ENCODE results near the gene PDGFRB.
A peak's percentile ranks its signal among the peaks of the same experiment; 100 is the strongest.

The PDGFRB gene

DNA sequence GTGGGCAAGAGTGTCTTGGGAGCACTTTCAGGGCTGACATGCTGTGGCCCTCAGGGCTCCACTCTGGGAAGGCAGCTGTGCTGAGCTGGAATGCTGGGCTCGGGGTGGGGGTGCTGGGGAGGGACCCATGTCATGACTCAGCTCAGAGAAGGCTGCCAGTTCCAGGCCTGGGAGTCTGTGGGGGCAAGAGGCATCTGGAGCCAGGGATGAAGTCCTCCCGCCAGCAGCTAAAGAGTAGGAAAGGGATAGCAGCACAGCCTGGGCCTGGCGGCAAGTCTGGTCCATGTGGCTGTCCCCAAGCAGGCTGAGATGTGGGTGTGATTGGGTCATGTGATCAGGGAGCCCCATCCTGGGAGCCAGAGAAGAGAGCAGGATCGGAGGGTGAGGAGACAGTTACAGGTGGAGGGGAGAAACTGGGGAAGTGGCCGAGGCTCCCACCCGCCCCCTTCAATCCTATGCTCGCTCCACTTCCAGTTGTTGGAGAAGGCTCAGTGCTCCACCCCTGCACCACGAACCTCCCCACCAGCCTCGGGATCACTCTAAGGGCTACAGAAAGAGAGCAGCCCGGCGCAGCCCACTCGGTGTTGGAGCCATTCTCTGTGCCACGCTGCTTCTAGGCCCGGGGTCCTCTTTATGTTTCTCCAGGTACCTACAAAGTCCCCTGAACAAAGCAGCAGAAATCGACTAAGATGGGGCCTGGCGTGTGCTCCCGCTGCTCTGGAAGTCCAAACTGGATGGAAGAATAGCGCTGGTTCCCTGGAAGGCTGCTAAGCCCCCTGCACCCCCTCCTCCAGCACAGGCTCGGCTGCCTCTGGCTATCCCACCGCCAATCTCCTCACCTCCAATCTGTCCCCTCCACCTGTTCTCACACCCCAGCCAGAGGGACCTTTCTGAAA lies 12.0 kb downstream of the PDGFRB start:
- DNase-seq: no peak

DNA sequence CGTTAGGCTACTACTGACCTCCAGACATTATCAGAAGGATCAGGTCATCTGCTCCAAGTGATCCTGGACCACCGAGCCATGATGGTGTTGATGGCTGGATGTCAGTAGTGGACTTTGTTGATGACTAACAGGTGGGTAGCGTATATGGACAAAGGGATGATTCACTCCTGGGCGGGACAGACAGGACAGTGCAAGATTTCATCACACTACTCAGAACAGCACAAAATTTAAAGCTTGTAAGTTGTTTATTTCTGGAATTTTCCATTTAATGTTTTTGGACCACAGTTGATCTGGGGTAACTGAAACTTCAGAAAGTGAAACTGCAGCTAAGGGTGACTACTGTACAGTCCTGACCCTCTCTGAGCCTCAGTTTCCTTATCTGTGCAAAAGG lies 12.7 kb downstream of the PDGFRB start:
- DNase-seq: no peak

DNA sequence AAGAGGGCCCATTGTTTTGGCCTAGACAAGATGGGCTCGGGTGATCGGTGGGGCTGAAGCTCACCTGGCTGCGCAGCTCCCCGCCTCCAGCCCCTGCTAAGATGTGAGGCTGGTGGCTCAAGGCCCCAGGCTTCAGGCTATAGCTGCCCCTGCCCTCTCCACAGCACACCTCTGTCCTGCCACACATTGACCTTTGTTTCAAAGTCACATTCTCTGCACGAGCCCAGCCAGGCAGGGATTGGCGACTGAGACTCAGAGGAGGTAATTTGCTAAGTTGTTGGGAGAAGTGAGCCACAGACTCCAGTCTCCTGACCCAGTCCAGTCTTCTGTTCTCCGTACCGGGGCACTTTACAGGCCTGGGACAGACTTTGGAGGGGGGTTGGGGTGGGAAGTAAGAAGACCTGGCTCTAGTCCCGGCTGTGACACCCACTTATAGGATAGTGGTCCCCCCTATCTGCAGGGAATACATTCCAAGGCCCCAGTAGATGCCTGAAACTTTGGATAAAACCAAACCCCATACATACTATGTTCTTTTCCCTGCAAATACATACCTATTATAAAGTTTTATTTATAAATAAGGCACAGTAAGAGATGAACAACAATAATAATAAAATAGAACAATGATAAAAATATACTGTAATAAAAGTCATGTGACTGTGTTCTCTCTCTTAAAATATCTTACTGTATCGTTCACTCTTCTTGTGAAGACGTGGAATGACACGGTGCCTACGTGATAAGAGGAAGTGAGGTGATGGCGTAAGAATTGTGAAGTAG lies 13.3 kb downstream of the PDGFRB start:
- DNase-seq: no peak

DNA sequence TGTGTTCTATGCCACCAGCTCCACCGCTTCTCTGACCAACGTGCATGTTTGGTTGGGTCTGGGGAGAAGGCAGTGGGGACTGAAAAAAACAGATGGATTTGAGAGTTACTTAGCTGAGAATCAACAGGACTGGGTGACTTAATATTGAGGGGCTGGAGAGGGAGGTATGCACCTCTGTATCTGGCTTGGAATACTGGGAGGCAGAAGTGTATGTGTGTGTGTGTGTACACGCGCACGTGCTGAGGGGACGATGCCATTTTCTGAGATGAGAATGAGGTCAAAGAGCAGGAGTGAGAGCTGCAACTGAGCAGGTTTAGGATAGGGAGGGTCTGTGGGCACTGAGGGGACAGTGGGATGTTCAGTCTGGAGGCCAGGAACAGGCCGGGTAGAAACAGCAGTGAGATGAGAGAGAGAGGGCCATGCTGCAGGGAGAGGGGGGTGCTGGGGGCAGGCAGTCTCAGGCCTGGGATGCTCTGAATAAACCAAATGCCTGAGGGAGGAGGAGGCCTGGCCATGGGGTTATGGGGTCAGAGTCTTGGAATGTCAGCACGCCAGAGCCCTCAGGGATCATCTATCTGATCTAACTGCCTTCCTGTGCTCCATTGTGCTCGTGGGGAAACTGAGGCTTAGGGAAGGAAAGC lies 14.0 kb downstream of the PDGFRB start:
- DNase-seq: no peak

DNA sequence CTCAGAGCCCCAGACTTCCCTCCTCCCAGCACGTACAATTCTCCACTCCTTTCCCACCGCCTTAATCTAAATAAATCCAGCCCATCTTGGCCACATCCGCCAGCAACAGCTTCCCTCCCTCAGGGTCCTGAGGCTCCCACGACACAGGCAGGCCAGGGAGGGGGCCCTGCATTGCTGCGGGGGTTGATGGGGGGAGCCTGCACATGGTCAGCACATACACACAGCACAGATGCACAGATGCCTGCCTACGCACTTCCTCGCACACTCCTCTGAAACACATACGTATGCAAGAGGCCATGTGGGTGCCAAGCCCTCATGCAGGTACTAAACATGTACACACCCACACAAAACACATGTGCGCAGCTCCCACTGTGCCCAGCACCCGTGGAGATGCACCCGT lies 14.8 kb downstream of the PDGFRB start:
- DNase-seq: no peak

DNA sequence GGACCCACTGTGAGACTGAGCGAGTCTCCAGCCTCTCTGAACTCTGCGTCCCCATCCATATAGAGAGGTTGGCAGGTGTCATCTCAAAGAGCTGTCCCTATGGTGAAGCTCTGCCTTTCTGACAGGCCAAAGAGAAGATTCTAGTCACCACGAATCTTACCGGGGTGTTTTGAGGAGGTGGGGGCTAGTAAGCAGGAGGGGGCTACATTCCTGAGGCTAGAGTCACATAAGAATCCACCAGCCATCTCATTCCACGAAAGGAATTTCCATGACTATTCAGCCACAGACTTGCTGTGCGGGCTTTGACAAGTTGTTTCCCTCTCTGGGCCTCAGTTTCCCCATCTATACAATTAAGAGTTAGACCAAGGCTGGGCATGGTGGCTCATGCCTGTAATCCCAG lies 16.3 kb downstream of the PDGFRB start:
- no peak for DNase-seq

DNA sequence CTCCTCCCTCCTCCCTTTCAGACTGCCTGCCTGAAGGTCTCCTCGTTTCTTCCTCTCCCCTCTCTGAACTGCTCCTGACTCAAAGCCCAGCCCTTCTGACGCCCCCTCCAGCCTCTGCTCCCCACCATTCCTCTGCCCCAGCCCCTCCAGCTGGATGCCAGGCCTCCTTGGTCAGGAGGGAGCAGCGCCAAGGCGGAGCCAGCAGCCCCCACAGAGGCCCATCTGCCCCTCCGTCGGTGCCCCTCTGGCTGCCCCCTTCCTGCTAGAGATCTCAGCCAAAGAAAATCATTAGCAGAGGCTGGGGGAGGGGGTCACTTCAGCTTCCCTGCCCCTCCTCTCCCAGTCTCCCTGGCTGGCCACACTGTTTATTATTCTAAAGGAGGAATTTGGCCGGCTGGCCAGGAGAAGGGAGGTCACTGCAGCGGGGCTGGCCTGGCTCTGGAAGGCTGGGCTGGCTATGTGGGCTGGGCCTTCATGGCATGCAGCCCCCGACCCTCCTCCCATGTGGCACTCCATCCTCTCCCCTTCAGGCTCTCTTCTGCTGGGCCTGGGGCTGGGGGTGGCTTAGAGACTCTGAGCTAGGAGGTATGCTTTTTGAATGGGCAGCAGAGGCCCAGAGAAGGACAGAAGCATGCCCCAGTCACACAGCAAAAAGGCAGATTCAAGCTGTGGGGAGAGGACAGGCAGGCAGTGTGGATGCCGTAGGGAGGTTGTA lies 16.9 kb downstream of the PDGFRB start:
- no peak for DNase-seq

DNA sequence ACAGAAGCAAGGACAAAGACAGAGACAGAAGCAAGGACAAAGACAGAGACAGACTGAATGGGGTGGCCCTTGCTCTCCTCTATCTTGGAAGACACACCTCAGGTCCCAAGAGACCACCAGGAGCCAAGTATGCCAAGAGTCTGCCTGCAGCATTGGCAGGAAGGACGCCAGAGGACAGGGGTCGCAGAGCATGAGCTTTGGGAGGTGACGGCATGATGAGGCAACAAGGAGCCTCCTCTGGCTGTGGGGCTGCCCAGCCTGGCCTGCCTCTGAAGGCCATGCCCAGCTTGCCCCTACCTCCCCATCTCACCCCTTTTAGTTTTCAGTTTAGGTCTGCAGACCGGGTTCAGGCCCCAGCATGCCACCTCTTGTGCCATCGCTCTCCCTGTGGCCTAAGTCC lies 17.6 kb downstream of the PDGFRB start:
- no peak for DNase-seq

DNA sequence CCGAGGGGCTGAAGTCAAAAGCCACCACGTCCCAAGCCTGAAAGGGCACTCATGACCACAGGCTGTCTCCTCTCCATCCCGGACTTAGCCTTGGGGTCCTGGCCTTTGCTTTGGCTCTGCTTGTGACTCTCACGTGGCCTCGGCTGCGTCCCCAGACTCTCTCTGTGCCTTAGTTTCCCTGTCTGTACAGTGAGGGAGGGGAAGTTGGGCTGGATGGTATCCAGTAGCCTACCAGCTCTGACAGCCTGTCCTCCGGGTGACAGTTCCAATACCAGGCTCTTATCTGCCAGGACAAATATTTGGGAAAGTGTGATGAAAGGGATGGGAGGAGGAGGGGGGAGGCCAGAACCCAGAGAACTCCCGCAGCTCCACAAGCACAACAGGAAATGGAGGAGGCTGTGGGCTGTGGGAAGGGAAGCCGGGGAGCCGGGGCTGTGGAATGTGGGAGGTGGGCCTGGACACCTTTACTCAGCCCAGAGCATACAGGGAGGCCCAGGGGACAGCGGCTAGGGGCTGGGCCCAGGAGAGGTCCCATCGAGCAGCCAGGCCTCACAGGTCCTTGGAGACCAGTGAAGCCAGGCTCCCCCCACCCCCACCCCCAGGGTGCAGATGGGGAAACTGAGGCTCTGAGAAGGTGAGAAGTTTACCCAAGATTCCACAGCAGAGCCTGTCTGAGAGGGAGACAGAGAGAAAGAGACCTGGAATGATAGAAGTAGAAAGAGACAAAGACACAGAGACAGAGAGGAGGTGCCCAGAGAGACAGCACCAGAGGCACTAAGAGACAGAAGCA lies 18.3 kb downstream of the PDGFRB start:
- DNase-seq: no peak

DNA sequence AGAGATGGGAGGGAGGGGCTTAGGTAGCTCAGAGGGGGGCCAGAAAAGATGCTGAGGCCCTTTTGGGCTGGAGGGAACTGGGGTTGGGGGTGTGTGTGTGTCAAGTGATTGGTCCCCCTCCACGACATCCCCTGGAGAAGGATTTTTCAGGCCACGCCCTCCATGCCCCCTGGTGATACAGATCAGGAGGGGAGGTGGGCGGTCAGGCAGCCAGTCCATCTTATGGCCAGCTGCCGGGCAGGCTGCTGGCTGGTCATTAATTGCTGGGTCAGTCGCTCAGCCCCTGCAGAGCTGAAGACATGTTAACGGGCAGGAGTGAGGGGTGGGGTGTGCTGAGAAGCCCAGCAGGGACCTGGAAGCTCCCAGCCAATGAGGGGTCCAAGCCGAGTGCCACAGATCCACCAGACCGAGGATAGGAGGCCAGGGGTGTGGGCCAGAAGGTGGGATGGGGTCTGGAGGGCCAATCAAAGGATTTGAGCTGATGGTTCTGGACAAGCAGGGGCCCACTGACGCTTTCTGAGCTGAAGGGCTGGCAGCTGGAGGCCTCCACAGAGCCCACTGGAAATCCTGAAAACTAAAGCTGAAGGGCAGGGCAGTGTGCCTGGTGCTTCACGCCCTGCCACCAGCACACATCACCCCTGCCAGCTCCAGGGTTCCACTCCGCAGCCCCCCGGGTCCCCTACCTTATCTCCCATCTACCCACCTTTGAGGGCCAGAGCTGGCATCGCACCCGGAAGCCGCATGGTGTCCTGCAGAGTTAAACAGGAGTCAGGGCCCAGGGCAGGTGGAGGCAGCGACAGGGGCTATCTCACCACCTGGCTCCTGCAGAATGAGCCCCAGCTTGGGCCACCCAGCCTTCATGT lies 19.1 kb downstream of the PDGFRB start:
- no peak for DNase-seq

DNA sequence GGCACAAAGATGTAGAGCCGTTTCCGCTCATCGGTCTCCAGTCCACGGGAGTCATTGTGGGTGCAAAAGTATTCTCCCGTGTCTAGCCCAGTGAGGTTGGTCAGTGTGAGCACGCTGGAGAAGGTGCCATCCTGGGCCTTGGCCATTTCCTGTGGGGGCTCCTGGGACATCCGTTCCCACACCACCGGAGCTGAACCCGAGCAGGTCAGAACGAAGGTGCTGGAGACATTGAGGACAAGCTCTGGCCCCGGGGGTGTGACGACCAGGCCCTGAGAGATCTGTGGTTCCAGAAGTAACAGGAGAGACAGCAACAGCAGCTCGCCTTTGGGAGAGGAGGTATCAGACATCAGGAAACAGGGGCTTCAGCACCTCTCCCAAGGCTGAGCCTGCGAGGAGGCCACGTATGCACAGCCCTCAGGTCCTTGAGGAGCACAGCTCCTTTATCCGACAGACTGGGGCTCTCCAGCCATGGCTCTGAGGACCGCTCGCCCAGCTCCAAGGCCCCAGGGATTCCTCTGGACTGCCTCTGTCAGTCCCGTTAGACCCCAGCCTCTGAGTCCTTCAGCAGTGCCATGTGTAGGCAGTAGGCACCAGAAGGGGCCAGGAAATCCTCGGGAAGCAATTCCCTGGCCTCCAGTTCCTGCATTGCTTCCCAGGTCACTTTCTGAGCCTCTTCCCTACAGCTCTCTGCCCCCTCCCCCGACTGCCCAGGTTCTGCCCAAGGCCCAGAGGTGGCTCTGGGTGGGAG lies 19.9 kb downstream of the PDGFRB start:
- DNase-seq: no peak

DNA sequence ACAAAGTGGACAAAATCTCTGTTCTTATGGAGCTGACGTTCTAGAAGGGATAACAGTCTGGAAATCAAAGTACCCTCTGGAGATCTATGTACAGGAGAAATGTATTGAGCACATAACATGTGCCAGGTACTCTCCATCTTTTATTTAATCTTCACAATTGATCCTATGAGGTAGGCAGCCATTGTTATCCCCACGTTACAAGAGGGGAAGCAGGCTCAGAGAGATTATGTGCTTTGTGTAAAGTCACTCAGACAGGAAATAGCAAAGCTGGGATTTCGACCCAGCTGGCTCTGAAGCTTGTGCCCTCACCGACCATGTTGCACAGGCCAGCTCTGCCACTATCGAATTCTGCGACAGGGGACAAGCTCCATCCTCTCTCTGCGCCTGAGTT lies 21.5 kb downstream of the PDGFRB start:
- no peak for DNase-seq

DNA sequence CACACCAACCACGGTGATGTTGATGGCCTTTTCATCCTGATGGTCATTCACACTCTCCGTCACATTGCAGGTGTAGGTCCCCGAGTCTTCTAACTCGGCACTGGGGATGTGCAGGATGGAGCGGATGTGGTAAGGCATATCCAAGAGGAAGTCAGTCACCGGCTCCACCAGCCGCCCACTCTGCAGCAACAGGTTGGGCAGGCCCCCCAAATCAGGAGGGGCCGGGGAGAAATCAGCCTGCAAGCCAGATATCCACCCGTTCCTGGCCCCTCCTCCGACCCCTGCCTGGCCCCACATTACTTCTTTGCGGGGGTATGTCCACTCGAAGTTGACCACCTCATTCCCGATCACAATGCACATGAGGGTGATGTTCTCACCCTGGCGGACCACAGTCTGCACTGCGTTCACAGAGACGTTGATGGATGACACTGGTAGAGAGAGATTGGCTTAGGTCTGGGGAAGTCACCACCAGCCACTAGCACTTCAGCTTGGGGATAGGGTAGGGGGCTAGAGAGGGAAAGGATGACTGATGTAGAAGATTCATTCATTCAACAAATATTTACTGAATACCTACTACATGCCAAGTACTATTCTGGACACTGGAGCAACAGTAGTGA lies 22.0 kb downstream of the PDGFRB start:
- DNase-seq: no peak

DNA sequence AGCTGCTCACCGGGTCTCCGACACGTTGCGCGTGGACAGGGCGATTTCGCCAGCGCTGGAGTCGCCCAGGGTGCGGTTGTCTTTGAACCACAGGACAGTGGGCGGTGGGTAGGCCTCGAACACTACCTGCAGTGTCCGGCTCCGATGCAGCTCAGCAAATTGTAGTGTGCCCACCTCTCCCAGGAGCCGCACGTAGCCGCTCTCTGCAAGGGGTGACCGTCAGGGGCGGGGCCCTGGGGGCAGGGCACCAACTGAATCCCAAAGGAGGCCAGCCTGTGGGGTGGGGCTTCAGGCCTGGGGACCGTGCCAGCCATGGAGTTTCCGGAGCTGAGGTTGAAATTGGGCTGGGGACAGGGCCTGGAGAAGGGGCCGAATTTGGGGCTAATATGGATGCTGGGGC lies 22.9 kb downstream of the PDGFRB start:
- no peak for DNase-seq

DNA sequence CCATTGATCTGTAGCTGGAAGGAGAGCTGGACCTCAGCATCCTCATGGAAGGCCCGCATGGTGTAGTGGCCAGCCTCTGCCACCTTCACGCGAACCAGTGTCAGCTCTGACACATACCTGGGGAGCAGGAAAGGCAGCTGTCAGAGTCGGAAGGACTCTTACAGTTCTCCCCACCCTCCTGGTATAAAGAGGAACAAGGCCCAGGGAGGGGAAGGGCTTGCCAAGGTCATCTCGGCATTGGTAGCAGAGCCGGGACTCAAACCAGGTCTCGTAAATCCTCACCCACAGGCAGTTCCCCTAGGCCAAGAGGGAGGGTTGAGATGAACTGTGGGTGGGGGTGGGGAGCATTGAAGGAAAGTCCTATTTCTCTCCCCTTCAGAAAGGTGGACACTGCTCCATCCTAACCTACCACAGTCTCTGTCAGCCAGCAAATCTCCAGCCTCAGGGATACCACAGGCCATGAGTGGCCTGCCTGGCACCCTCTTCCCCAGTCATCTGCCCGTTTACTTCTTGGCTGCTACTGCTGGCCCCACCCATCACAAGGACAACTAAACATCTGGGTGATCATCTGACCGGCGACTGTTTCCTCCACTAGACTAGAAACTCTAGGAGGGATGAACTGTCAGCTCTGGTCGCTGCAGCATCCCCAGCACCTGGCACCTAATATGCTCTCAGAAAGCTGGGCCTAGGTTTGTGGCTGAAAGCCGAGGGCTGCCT lies 23.5 kb downstream of the PDGFRB start:
- DNase-seq: no peak

DNA sequence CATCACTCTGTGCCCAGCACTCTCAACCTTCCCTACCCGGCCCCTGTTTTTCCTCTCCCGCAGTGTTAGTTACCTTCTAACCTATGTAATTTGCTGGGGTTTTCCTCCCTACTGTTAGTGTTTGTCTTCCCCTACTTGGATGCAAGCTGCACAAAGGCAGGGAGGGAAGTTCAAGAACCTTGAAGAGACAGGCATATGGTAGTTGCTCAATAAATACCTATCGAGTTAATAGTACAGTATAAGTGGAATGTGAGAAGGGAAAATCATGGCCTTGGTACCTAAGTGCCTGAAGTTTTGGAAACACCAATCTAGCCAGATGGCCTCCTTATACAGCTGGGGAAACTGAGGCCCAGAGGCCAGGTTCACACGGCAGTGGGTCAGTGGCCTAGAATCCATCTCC lies 24.2 kb downstream of the PDGFRB start:
- no peak for DNase-seq

DNA sequence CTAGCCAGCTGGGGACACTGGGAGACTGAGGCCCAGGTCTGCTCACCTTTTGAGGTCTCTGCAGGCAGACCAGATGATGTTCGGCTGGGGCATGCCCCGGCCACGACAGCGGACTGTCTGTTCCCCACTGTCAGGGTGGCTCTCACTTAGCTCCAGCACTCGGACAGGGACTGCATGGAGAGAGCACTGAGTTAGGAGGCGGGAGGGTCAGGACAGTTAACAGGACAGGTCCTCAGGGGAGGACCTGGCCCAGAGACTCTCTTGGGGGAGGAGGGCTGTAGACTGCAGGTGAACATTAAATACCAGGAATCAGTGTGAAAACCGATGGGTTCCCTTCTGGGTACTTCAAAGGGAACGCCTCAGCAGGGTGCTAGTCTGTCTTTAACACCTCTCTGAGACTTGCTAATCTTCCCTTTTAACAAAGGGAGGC lies 25.1 kb downstream of the PDGFRB start:
- no peak for DNase-seq

DNA sequence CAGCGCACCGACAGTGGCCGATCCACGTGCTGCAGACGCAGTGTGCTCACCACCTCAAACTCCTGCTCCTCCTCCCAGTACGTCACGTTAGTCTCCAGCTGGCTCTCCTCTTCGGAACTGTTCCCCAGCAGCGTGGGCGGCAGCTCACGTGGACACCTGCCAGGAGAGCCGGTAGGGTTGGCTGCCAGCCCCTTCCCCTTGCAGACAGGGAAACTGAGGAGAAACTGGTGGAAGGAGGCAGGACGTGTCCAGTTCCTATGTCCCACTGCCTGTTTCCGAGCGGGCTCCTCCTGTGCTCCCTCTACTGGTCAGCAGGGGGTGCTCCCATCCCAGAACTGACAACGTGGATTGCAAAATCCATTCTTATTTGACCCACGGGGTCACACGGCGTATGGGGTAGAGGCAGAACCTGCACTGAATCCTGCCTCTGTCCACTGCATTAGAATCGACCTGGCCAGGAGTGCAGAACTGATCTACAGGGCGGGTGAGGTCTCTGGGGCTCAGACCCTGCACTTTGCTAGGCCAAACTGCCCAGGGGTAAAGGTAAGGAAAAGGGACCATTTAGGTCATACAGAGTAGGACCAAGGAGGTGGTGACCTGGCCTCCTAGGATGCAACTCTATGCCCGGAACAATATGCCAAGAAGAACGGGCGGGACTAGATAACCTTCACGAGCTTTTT lies 25.7 kb downstream of the PDGFRB start:
- peak; percentile 62 for DNase-seq

DNA sequence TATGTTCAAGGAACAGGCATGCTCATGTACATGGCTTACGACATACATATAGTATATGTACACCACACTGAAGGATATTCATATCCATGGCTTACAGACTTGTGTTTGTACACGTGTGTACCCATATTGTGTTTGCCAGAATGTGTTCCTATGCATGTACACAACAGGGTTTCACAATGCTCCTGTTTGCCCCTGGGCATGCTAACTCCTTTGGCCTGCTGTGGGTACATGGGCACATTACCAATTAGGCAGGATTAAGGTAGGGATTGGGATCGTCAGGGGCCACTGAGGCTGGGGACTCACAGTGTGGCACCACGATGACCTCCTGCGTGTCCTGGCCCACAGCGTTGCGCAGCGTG lies 26.2 kb downstream of the PDGFRB start:
- DNase-seq: no peak
